Stimulated activated naive CD8-positive, alpha-beta T cell treated with anti-CD3 and anti-CD28 coated beads, Interleukin-15, Interleukin-2, amounts not matched to agents 100 ng/mL and 50 ng/mL, for 24 hours (primary cell): ENCODE results near the gene HSPA1L.
"Not testable (repeated sequence)": the region's sequence is repeated elsewhere in the genome, so short reads cannot be mapped to it uniquely, and the experiment has no call there.

Experiments
- H3K27ac Mint-ChIP-seq: one replicate; pipeline ENCODE4 v1.8.0; 2021; ENCODE audit warnings: mild to moderate bottlenecking, mixed read lengths
- H3K27me3 Mint-ChIP-seq: one replicate; pipeline ENCODE4 v1.8.0; 2021; ENCODE audit warnings: mixed read lengths
- H3K36me3 Mint-ChIP-seq: one replicate; pipeline ENCODE4 v1.8.0; 2021; ENCODE audit warnings: low read depth, mixed read lengths
- H3K4me1 Mint-ChIP-seq: one replicate; pipeline ENCODE4 v1.8.0; 2021; ENCODE audit warnings: low read depth, mixed read lengths
- H3K4me3 Mint-ChIP-seq: one replicate; pipeline ENCODE4 v1.8.0; 2021; ENCODE audit warnings: mild to moderate bottlenecking, mixed read lengths
- H3K9me3 Mint-ChIP-seq: one replicate; pipeline ENCODE4 v1.8.0; 2021; ENCODE audit warnings: mixed read lengths

The HSPA1L gene

GRCh38 chr6:31847276-31847978, 32.3 kb upstream of the HSPA1L start:
- H3K9me3 Mint-ChIP-seq: no peaks in the 10 kb centered on the region
- no peaks in the 10 kb centered on the region for H3K27me3 Mint-ChIP-seq
- no peak overlapping the region for H3K4me3 Mint-ChIP-seq
- H3K27ac Mint-ChIP-seq: no peak overlapping the region
- no peaks in the 10 kb centered on the region for H3K36me3 Mint-ChIP-seq
- H3K4me1 Mint-ChIP-seq: no peaks in the 10 kb centered on the region

- peaks cover under 1% of the 10 kb centered on the region for H3K4me1 Mint-ChIP-seq
- no peak overlapping the region for H3K27ac Mint-ChIP-seq
- H3K4me3 Mint-ChIP-seq: no peak overlapping the region
- H3K9me3 Mint-ChIP-seq: no peaks in the 10 kb centered on the region
- H3K27me3 Mint-ChIP-seq: no peaks in the 10 kb centered on the region
- H3K36me3 Mint-ChIP-seq: peaks cover 19% of the 10 kb centered on the region
These were observed 29.4 kb upstream of the HSPA1L start for GRCh38 chr6:31844507-31844906.

GRCh38 chr6:31842053-31842452, 27.0 kb upstream of the HSPA1L start:
- H3K4me1 Mint-ChIP-seq: peaks cover 23% of the 10 kb centered on the region
- H3K27ac Mint-ChIP-seq: peak overlapping the region; percentile 40

GRCh38 chr6:31839779-31840126, 24.7 kb upstream of the HSPA1L start:
- H3K27me3 Mint-ChIP-seq, H3K9me3 Mint-ChIP-seq: not testable (repeated sequence)
- Mint-ChIP-seq H3K4me3 (peak overlapping the region; percentile 94), H3K27ac (peak overlapping the region; percentile 84), H3K4me1 (peaks cover 38% of the 10 kb centered on the region), H3K36me3 (peaks cover 64% of the 10 kb centered on the region)

More at GRCh38 chr6:31842053-31842452, 27.0 kb upstream of the HSPA1L start:
- Mint-ChIP-seq H3K9me3 (no peaks in the 10 kb centered on the region), H3K4me3 (no peak overlapping the region), H3K27me3 (no peaks in the 10 kb centered on the region), H3K36me3 (peaks cover 41% of the 10 kb centered on the region)

GRCh38 chr6:31838968-31839367, 23.9 kb upstream of the HSPA1L start:
- Mint-ChIP-seq H3K4me3 (peak overlapping the region; percentile 94), H3K4me1 (peaks cover 43% of the 10 kb centered on the region), H3K27ac (peak overlapping the region; percentile 84)

GRCh38 chr6:31838114-31838553, 23.1 kb upstream of the HSPA1L start:
- H3K9me3 Mint-ChIP-seq, H3K27me3 Mint-ChIP-seq: not testable (repeated sequence)
- peaks cover 47% of the 10 kb centered on the region for H3K4me1 Mint-ChIP-seq
- peak overlapping the region; percentile 94 for H3K4me3 Mint-ChIP-seq
- peak overlapping the region; percentile 100 for H3K27ac Mint-ChIP-seq
- H3K36me3 Mint-ChIP-seq: peaks cover 66% of the 10 kb centered on the region

More at GRCh38 chr6:31838968-31839367, 23.9 kb upstream of the HSPA1L start:
- H3K36me3 Mint-ChIP-seq: peaks cover 66% of the 10 kb centered on the region
- no peaks in the 10 kb centered on the region for H3K27me3 Mint-ChIP-seq
- no peaks in the 10 kb centered on the region for H3K9me3 Mint-ChIP-seq

GRCh38 chr6:31837369-31838113, 22.5 kb upstream of the HSPA1L start:
- Mint-ChIP-seq H3K4me1 (peaks cover 51% of the 10 kb centered on the region), H3K27ac (peak overlapping the region; percentile 100), H3K9me3 (no peaks in the 10 kb centered on the region), H3K27me3 (no peaks in the 10 kb centered on the region), H3K4me3 (peak overlapping the region; percentile 94), H3K36me3 (peaks cover 66% of the 10 kb centered on the region)

- Mint-ChIP-seq H3K27ac (peak overlapping the region; percentile 100), H3K27me3 (no peaks in the 10 kb centered on the region), H3K36me3 (peaks cover 66% of the 10 kb centered on the region), H3K9me3 (no peaks in the 10 kb centered on the region), H3K4me3 (peak overlapping the region; percentile 94), H3K4me1 (peaks cover 51% of the 10 kb centered on the region)
These were observed 21.6 kb upstream of the HSPA1L start for GRCh38 chr6:31836474-31837368.

- H3K36me3 Mint-ChIP-seq: peaks cover 63% of the 10 kb centered on the region
- peak overlapping the region; percentile 94 for H3K4me3 Mint-ChIP-seq
- H3K27ac Mint-ChIP-seq: peak overlapping the region; percentile 100
These were observed 21.0 kb upstream of the HSPA1L start for GRCh38 chr6:31836047-31836473.

GRCh38 chr6:31834367-31835250, 19.5 kb upstream of the HSPA1L start:
- H3K36me3 Mint-ChIP-seq: peaks cover 60% of the 10 kb centered on the region
- H3K27ac Mint-ChIP-seq: peak overlapping the region; percentile 100
- no peaks in the 10 kb centered on the region for H3K9me3 Mint-ChIP-seq
- H3K27me3 Mint-ChIP-seq: no peaks in the 10 kb centered on the region
- H3K4me1 Mint-ChIP-seq: peaks cover 70% of the 10 kb centered on the region
- H3K4me3 Mint-ChIP-seq: peak overlapping the region; percentile 94

More at GRCh38 chr6:31836047-31836473, 21.0 kb upstream of the HSPA1L start:
- Mint-ChIP-seq H3K9me3 (no peaks in the 10 kb centered on the region), H3K4me1 (peaks cover 57% of the 10 kb centered on the region), H3K27me3 (no peaks in the 10 kb centered on the region)

- Mint-ChIP-seq H3K4me1 (peaks cover 52% of the 10 kb centered on the region), H3K9me3 (no peaks in the 10 kb centered on the region), H3K4me3 (peak overlapping the region; percentile 98), H3K36me3 (peaks cover 32% of the 10 kb centered on the region), H3K27ac (no peak overlapping the region), H3K27me3 (no peaks in the 10 kb centered on the region)
These were observed 16.5 kb upstream of the HSPA1L start for GRCh38 chr6:31831350-31832215.

- Mint-ChIP-seq H3K9me3 (no peaks in the 10 kb centered on the region), H3K27ac (peak overlapping the region; percentile 66), H3K4me1 (peaks cover 52% of the 10 kb centered on the region), H3K4me3 (peak overlapping the region; percentile 98), H3K36me3 (peaks cover 25% of the 10 kb centered on the region), H3K27me3 (no peaks in the 10 kb centered on the region)
These were observed 15.8 kb upstream of the HSPA1L start for GRCh38 chr6:31830886-31831335.

GRCh38 chr6:31829633-31830283, 14.7 kb upstream of the HSPA1L start:
- H3K9me3 Mint-ChIP-seq: no peaks in the 10 kb centered on the region
- no peaks in the 10 kb centered on the region for H3K27me3 Mint-ChIP-seq
- peak overlapping the region; percentile 66 for H3K27ac Mint-ChIP-seq
- H3K4me1 Mint-ChIP-seq: peaks cover 57% of the 10 kb centered on the region
- H3K4me3 Mint-ChIP-seq: peak overlapping the region; percentile 98
- peaks cover 14% of the 10 kb centered on the region for H3K36me3 Mint-ChIP-seq
